Measurements from ENCODE around the gene TMEM238. TPM values are rescaled to one million over a fixed set of nuclear protein-coding genes. Genes with fewer than 3 reads are reported as not detected.

Gene TMEM238
- total and polyA plus RNA-seq, 8 donors, result 0.48 to 33.9 (median 1.1) TPM

- peaks cover 0 to 49% of the 10 kb centered on the region in 2 donors for H3K36me3 ChIP-seq
- intact Hi-C loops (cut with DNase I), result no loop called here
- H3K27me3 ChIP-seq, result no peaks in the 10 kb centered on the region
- DNase-seq (no peak), ATAC-seq (no peak)
- TF ChIP-seq, protein P1, sequence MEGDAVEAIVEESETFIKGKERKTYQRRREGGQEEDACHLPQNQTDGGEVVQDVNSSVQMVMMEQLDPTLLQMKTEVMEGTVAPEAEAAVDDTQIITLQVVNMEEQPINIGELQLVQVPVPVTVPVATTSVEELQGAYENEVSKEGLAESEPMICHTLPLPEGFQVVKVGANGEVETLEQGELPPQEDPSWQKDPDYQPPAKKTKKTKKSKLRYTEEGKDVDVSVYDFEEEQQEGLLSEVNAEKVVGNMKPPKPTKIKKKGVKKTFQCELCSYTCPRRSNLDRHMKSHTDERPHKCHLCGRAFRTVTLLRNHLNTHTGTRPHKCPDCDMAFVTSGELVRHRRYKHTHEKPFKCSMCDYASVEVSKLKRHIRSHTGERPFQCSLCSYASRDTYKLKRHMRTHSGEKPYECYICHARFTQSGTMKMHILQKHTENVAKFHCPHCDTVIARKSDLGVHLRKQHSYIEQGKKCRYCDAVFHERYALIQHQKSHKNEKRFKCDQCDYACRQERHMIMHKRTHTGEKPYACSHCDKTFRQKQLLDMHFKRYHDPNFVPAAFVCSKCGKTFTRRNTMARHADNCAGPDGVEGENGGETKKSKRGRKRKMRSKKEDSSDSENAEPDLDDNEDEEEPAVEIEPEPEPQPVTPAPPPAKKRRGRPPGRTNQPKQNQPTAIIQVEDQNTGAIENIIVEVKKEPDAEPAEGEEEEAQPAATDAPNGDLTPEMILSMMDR (IDR thresholded peaks at IDR 0.05), result no peak
- H3K4me3 ChIP-seq, result no peak overlapping the region
- H3K9me3 ChIP-seq, result no peaks in the 10 kb centered on the region
- no peak overlapping the region for H3K27ac ChIP-seq
- H3K4me1 ChIP-seq, result peaks cover 4 to 18% of the 10 kb centered on the region in 2 donors
These were observed 39.6 kb downstream of the TMEM238 start for GRCh38 chr19:55344444-55344843.

DNA sequence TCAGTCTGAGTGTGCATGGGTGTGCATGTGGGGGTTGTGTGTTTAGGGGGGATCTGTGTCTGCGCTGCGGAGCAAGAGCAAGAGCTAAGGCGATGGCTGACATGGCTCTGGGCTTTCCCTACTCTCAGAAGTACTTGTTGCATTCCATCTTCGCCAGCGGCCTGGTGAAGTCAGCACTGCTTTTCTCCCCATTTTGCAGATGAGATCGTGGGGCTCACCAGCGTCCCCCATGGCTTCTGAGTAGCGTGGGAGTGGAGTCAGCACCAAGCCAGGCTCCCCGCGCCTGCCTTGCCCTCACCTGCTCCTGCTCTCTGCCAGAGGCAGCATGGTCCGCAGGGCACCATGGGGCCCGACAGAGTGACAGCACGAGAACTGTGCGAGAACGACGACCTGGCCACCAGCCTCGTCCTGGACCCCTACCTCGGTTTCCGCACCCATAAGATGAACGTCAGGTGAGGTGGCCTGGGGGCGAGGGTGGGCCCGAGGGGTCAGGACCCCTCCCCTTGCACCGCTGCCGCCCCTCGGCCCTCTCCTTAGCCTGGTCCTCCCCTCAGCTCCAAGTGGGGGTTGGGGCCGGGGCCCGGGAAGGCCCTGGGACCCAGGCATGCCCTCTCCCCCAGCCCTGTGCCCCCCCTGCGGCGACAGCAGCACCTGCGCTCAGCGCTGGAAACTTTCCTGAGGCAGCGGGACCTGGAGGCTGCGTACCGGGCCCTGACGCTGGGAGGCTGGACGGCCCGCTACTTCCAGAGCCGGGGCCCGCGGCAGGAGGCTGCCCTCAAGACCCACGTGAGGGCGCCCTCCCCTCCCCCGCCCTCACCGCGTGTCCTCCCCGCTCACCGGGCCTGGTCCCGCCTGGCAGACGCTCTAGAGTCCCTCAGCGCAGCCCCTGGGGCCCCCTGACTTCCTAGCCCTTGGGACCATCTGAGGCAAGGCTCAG is 42.2 kb downstream of the TMEM238 start:
- H3K4me1 ChIP-seq, result peaks cover 8 to 24% of the 10 kb centered on the region in 2 donors
- DNase-seq (no peak), ATAC-seq (no peak)
- no peak overlapping the region for H3K27ac ChIP-seq
- no peaks in the 10 kb centered on the region for H3K27me3 ChIP-seq
- intact Hi-C loops (cut with DNase I), result no loop called here
- peaks cover 0 to 40% of the 10 kb centered on the region in 2 donors for H3K36me3 ChIP-seq
- no peaks in the 10 kb centered on the region for H3K9me3 ChIP-seq
- H3K4me3 ChIP-seq, result no peak overlapping the region
- TF ChIP-seq, protein P1 (IDR thresholded peaks at IDR 0.05), result no peak

DNA sequence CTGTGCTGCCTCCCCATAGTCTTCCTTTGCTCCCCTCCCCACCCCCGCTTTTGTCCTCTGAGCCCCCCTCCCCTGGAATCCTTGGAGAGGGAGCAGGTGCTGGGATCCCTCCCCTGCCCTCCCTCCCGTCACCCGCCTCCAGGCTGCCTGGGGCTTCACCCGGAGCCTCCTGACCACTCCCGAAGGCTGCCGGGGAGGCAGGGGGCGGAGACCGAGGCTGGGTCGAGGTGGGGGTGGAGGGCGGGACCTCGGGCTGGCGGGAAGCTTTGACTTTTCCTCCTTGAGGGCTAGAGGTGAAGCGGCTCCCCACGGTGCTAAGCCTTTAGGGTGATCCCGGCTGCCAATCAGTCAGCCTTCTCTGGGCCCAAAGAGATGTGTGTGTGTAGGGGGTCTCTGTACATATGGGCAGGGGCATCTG is 42.9 kb downstream of the TMEM238 start:
- peak; percentile 26 to 90 (median 86) for DNase-seq
- Histone ChIP-seq H3K4me1 (peaks cover 8 to 24% of the 10 kb centered on the region in 2 donors), H3K36me3 (peaks cover 0 to 34% of the 10 kb centered on the region in 2 donors), H3K4me3 (peak overlapping the region; percentile 46 to 63), H3K27me3 (peaks cover 0 to 3% of the 10 kb centered on the region in 2 donors), H3K9me3 (no peaks in the 10 kb centered on the region), H3K27ac (no peak overlapping the region)
- intact Hi-C loops (cut with DNase I), result no loop called here
- TF ChIP-seq, protein P1 (IDR thresholded peaks at IDR 0.05), result no peak
- ATAC-seq, result peak; percentile 26

GRCh38 chr19:55340784-55341147 is 43.3 kb downstream of the TMEM238 start:
- Histone ChIP-seq H3K36me3 (peaks cover 0 to 31% of the 10 kb centered on the region in 2 donors), H3K27ac (no peak overlapping the region), H3K4me3 (peak overlapping the region; percentile 46 to 63), H3K9me3 (no peaks in the 10 kb centered on the region), H3K4me1 (peaks cover 8 to 24% of the 10 kb centered on the region in 2 donors), H3K27me3 (peaks cover 0 to 7% of the 10 kb centered on the region in 2 donors)
- ATAC-seq (no peak), DNase-seq (peak in 1 of 4 donors; percentile 53)
- intact Hi-C loops (cut with DNase I), result no loop called here
- TF ChIP-seq, protein P1 (IDR thresholded peaks at IDR 0.05), result no peak

All from left lung (tissue), 10 donors.